Keratinocyte (primary cell): ENCODE results near the gene TPD52L2. TPM values are rescaled to one million over a fixed set of nuclear protein-coding genes. Genes with fewer than 3 reads are reported as not detected.

Experiments
- DNase-seq: peaks from one replicate; pipeline ENCODE4 v3.0.0-alpha.2; 2011; ENCODE audit warnings: low read depth, missing footprints, low spot score
- FAIRE-seq: peaks from 2 replicates; lab custom pipeline; 2011; peaks lifted over from hg19 to GRCh38; lab: Jason Lieb, UNC
- H2AFZ ChIP-seq: 2 replicates; pipeline ENCODE4 v1.6.0; 2012; ENCODE audit warnings: low read length, control low read depth, inconsistent platforms; ENCODE audit not compliant: control insufficient read depth
- H3K27ac ChIP-seq: 2 replicates; pipeline ENCODE4 v1.5.1; 2011; ENCODE audit warnings: low read length; ENCODE audit not compliant: control insufficient read depth, insufficient read depth
- H3K27me3 ChIP-seq: 3 replicates; pipeline ENCODE4 v1.6.0; 2011; ENCODE audit warnings: low read length; ENCODE audit not compliant: control insufficient read depth, insufficient read depth; ENCODE audit errors: extremely low read depth
- H3K36me3 ChIP-seq, 2 experiments: 2 replicates in 1 of 2; 3 replicates in 1 of 2; pipeline ENCODE4 v1.5.1; 2011; ENCODE audit warnings: low read length in 2 of 2, mild to moderate bottlenecking in 1 of 2; ENCODE audit not compliant: control insufficient read depth in 2 of 2, insufficient read depth in 2 of 2; ENCODE audit errors: extremely low read depth in 1 of 2
- H3K4me1 ChIP-seq: 3 replicates; pipeline ENCODE4 v1.5.1; 2011; ENCODE audit warnings: low read length; ENCODE audit not compliant: control insufficient read depth, insufficient read depth; ENCODE audit errors: extremely low read depth
- H3K4me2 ChIP-seq: 3 replicates; pipeline ENCODE4 v1.6.0; 2011; ENCODE audit warnings: low read depth, low read length; ENCODE audit not compliant: control insufficient read depth, insufficient read depth; ENCODE audit errors: extremely low read depth
- H3K4me3 ChIP-seq, 3 experiments: fragments of 200-600 bp in 1 of 3; sonication (generic) in 1 of 3; 2 replicates in 2 of 3; 3 replicates in 1 of 3; pipeline ENCODE4 v1.5.1; 2011 to 2016; ENCODE audit warnings: low read length in 3 of 3, mild to moderate bottlenecking in 3 of 3, control low read depth in 2 of 3, inconsistent platforms in 1 of 3, low read depth in 1 of 3, mixed read lengths in 1 of 3, mixed run types in 1 of 3, moderate library complexity in 1 of 3; ENCODE audit not compliant: control insufficient read depth in 2 of 3, insufficient read depth in 2 of 3; ENCODE audit errors: extremely low read depth in 1 of 3
- H3K79me2 ChIP-seq: 2 replicates; pipeline ENCODE4 v1.6.0; 2012; ENCODE audit warnings: low read length; ENCODE audit not compliant: control insufficient read depth, insufficient read depth
- H3K9ac ChIP-seq: 3 replicates; pipeline ENCODE4 v1.6.0; 2011; ENCODE audit warnings: low read length; ENCODE audit not compliant: control insufficient read depth, insufficient read depth; ENCODE audit errors: extremely low read depth
- H3K9me1 ChIP-seq: 3 replicates; pipeline ENCODE4 v1.6.0; 2011; ENCODE audit warnings: low read length; ENCODE audit not compliant: control insufficient read depth, insufficient read depth; ENCODE audit errors: extremely low read depth
- H3K9me3 ChIP-seq: 2 replicates; pipeline ENCODE4 v1.5.1; 2012; ENCODE audit warnings: low read depth, low read length; ENCODE audit not compliant: control insufficient read depth
- H4K20me1 ChIP-seq: 3 replicates; pipeline ENCODE4 v1.6.0; 2011; ENCODE audit warnings: low read length; ENCODE audit not compliant: control insufficient read depth, insufficient read depth; ENCODE audit errors: extremely low read depth
- EZH2 ChIP-seq: IDR thresholded peaks from one replicate; pipeline ENCODE4 v1.6.1; 2012; ENCODE audit warnings: inconsistent platforms, mild to moderate bottlenecking, low read length, moderate library complexity
- dilution Hi-C: fragments of 300-500 bp; cut with MboI; formaldehyde crosslinking; loops from one replicate; pipeline ENCODE4 v1.7.0; 2020; ENCODE audit warnings: low sequenced_read_pairs; ENCODE audit not compliant: extremely low pct_ligation_motif_present
- polyA plus RNA-seq, 5 experiments: library from polyadenylated mRNA; depleted of rRNA in 3 of 5; stranded (reverse) in 3 of 5; stranded (forward) in 1 of 5; unstranded in 1 of 5; fragments of >200 nt; gene quantifications; 1 replicate in 1 of 5; 2 replicates in 3 of 5; 3 replicates in 1 of 5; pipeline versions ENCODE4 v1.2.1 to v1.2.3, GENCODE V29; 2011 to 2012; ENCODE audit warnings: missing spikeins in 2 of 5, low read depth in 1 of 5, low replicate concordance in 1 of 5
- TF ChIP-seq, protein P1 (sequence below), 3 experiments: IDR thresholded peaks in 1 of 3; conservative IDR thresholded peaks in 1 of 3; optimal IDR thresholded peaks in 1 of 3; 2 replicates in 2 of 3; 3 replicates in 1 of 3; pipeline versions ENCODE3 to v1.5.1; 2011; ENCODE audit warnings: low read length in 3 of 3, mild to moderate bottlenecking in 3 of 3, moderate library complexity in 2 of 3, control low read depth in 1 of 3, inconsistent platforms in 1 of 3; ENCODE audit not compliant: insufficient read depth in 2 of 3; ENCODE audit errors: extremely low read depth in 1 of 3

The TPD52L2 gene
- polyA plus RNA-seq, 1 donor (not counting 4 experiments of a cell fraction or from before 2014, with no cell fraction given), result 177 TPM

DNA sequence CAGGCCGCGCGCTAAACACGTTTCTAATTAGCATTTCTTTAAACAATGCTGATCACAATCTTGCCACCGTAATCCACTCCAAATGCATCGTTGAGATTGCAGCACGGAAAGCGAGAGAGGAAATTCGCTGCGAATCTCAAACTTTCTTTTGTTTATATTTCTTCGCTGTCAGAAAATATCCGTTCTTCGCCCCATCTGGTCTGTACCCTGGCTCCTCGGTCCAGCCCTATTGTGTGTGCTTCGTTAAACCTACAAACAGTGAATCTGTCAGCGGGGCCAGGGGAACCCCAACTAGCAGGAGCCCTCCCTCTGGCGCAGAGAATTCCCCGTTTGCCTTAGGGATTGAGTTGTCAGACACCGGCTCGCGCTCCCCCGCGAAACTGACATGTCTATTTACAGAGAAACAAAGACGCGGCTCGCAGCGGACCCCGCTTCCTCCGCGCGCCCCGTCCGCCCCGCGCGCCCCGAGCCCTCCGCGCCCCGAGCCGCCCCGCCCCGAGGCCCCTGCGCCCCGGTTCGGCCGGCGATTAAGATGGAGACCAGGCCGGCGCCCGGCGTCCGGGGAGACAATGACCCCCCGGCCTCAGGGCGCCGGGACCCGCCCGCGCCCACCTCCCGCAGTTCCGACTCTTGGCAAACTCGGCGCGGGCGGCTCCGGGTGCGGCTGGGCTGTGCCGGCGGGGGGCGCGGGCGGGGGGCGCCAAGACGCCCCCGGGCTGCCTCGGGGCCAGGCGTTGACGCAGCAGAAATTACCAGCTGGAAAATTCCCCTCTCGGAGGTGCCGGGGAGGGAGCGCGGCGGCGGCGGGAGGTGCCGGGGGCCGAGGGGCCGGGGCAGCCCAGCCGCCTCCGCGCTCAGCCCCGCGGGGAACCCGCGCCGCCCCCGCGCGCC lies 34.9 kb upstream of the TPD52L2 start:
- H3K27me3 ChIP-seq, result peaks cover 53% of the 10 kb centered on the region
- H3K27ac ChIP-seq, result no peak overlapping the region
- H2AFZ ChIP-seq, result no peak overlapping the region
- H3K9me3 ChIP-seq, result no peaks in the 10 kb centered on the region
- no peaks in the 10 kb centered on the region for H3K9me1 ChIP-seq
- peak; percentile 95 for TF ChIP-seq EZH2
- TF ChIP-seq, protein P1, sequence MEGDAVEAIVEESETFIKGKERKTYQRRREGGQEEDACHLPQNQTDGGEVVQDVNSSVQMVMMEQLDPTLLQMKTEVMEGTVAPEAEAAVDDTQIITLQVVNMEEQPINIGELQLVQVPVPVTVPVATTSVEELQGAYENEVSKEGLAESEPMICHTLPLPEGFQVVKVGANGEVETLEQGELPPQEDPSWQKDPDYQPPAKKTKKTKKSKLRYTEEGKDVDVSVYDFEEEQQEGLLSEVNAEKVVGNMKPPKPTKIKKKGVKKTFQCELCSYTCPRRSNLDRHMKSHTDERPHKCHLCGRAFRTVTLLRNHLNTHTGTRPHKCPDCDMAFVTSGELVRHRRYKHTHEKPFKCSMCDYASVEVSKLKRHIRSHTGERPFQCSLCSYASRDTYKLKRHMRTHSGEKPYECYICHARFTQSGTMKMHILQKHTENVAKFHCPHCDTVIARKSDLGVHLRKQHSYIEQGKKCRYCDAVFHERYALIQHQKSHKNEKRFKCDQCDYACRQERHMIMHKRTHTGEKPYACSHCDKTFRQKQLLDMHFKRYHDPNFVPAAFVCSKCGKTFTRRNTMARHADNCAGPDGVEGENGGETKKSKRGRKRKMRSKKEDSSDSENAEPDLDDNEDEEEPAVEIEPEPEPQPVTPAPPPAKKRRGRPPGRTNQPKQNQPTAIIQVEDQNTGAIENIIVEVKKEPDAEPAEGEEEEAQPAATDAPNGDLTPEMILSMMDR (optimal IDR thresholded peaks at IDR 0.05 in 1 of 3, IDR thresholded peaks at IDR 0.05 in 1 of 3, conservative IDR thresholded peaks at IDR 0.05 in 1 of 3; ENCODE audit: extremely low read depth in 1 of 3, insufficient read depth in 2 of 3, low read length in 3 of 3), result no peak
- peak overlapping the region; percentile 87 for H3K4me2 ChIP-seq
- no peak for DNase-seq
- no peaks in the 10 kb centered on the region for H3K36me3 ChIP-seq
- no peak overlapping the region for H3K9ac ChIP-seq
- no peaks in the 10 kb centered on the region for H3K79me2 ChIP-seq
- dilution Hi-C loops, result no loop called here
- peak overlapping the region; percentile 5 to 46 (median 32) for H3K4me3 ChIP-seq
- no peaks in the 10 kb centered on the region for H4K20me1 ChIP-seq
- no peaks in the 10 kb centered on the region for H3K4me1 ChIP-seq
- no peak for FAIRE-seq

DNA sequence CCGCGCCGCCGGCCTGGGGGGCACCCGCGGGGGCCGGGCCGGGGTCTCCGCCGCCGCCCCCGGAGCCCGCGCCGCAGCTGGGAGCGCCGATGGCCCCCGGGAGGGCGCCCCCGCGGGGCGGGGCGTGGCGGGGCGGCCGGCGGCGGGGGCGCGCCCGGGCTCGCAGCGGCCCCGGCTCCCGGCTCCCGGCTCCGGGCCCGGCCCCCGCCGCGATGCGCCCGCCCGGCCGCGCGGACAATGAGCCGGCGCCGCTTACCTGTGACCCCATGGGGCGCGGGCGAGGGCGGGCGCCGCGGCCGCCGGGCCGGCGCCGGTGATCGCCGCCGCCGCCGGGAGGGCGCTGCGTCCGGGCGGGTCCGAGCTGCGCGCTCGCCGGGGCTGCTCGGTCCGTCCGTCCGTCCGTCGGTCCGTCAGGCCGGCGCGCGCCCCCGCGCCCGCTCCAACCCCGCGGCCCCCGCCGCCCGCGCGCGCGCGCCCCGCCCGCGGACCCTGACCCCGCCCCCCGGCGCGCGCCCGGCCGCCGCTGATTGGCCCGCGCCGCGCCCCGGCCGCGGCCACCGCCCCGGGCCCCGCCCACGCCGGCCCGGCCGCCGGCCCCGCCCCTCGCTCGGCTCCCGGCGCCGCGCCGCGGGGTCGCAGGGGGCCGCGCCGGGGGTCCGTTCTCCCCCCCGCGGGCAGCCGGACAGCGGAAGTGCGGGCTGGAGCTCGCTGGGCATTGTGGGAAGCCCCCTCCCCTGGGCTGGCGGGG lies 34.1 kb upstream of the TPD52L2 start, which contains the start of gene ZBTB46:
Gene ZBTB46, minus strand, starts transcription at position 424 of the 748 bp plus-strand sequence. CDS start 40,507 bp downstream, outside the sequence.
- FAIRE-seq (no peak), DNase-seq (no peak)
- H2AFZ ChIP-seq, result no peak within 1 kb of the TSS
- H4K20me1 ChIP-seq, result no peaks in the 10 kb centered on the region
- no peak within 1 kb of the TSS for H3K9ac ChIP-seq
- peak within 1 kb of the TSS; percentile 87 for H3K4me2 ChIP-seq
- peak within 1 kb of the TSS; percentile 5 to 46 (median 32) for H3K4me3 ChIP-seq
- H3K27ac ChIP-seq, result no peak within 1 kb of the TSS
- dilution Hi-C loops, result no loop called here
- H3K79me2 ChIP-seq, result no peaks in the 10 kb centered on the region
- H3K36me3 ChIP-seq, result no peaks in the 10 kb centered on the region
- H3K9me3 ChIP-seq, result no peaks in the 10 kb centered on the region
- peaks cover 53% of the 10 kb centered on the region for H3K27me3 ChIP-seq
- no peaks in the 10 kb centered on the region for H3K9me1 ChIP-seq
- H3K4me1 ChIP-seq, result no peaks in the 10 kb centered on the region
- TF ChIP-seq, protein P1 (optimal IDR thresholded peaks at IDR 0.05 in 1 of 3, IDR thresholded peaks at IDR 0.05 in 1 of 3, conservative IDR thresholded peaks at IDR 0.05 in 1 of 3; ENCODE audit: extremely low read depth in 1 of 3, insufficient read depth in 2 of 3, low read length in 3 of 3), result no peak
- no peak for TF ChIP-seq EZH2
